GM18498 (cell line): ENCODE measurements around the gene BBLN.

Experiments
- ATAC-seq: cut with Tn5 transposase; IDR thresholded peaks from one replicate; pipeline ENCODE4 v1.9.1; 2021; ENCODE audit warnings: mild to moderate bottlenecking, moderate library complexity; ENCODE audit not compliant: unreplicated experiment

BBLN gene

GRCh38 chr9:128211186-128211980 is 51.3 kb downstream of the BBLN start:
- ATAC-seq = no peak

- ATAC-seq = no peak
Measured at GRCh38 chr9:128211981-128212281, 51.9 kb downstream of the BBLN start.
